Nephron progenitor cell (in vitro differentiated cells): ENCODE results near the gene NTM.

ENCODE experiments used
- DNase-seq: peaks from one replicate; pipeline ENCODE4 v3.0.0; 2021
- H3K27ac Mint-ChIP-seq: 2 replicates; pipeline ENCODE4 v1.8.0; 2021; ENCODE audit warnings: mild to moderate bottlenecking, moderate library complexity, mixed read lengths
- H3K27me3 Mint-ChIP-seq: 2 replicates; pipeline ENCODE4 v1.8.0; 2021; ENCODE audit warnings: mild to moderate bottlenecking, low read depth, mixed read lengths; ENCODE audit not compliant: poor library complexity
- H3K36me3 Mint-ChIP-seq: 2 replicates; pipeline ENCODE4 v1.8.0; 2021; ENCODE audit warnings: low read depth, mixed read lengths
- H3K4me1 Mint-ChIP-seq: 2 replicates; pipeline ENCODE4 v1.8.0; 2021; ENCODE audit warnings: mixed read lengths
- H3K4me3 Mint-ChIP-seq: 2 replicates; pipeline ENCODE4 v1.8.0; 2021; ENCODE audit warnings: mild to moderate bottlenecking, moderate library complexity, mixed read lengths
- H3K9me3 Mint-ChIP-seq: 2 replicates; pipeline ENCODE4 v1.8.0; 2021; ENCODE audit warnings: mild to moderate bottlenecking, moderate library complexity, mixed read lengths
- CTCF ChIP-seq: fragments of 200-600 bp; sonication (generic); IDR thresholded peaks from 2 replicates; pipeline ENCODE4 v1.5.0; 2021; ENCODE audit warnings: antibody characterized with exemption

Gene NTM

GRCh38 chr11:131375421-131375820 lies 5.0 kb downstream of the NTM start:
- Mint-ChIP-seq H3K27ac (no peak overlapping the region), H3K4me3 (no peak overlapping the region), H3K9me3 (no peaks in the 10 kb centered on the region), H3K36me3 (no peaks in the 10 kb centered on the region), H3K27me3 (peaks cover 12% of the 10 kb centered on the region), H3K4me1 (peaks cover 31% of the 10 kb centered on the region)
- TF ChIP-seq CTCF, result no peak
- no peak for DNase-seq

GRCh38 chr11:131375915-131376314 lies 5.5 kb downstream of the NTM start:
- peaks cover 12% of the 10 kb centered on the region for H3K27me3 Mint-ChIP-seq
- DNase-seq, result no peak
- no peak overlapping the region for H3K4me3 Mint-ChIP-seq
- H3K27ac Mint-ChIP-seq, result no peak overlapping the region
- no peaks in the 10 kb centered on the region for H3K36me3 Mint-ChIP-seq
- H3K4me1 Mint-ChIP-seq, result peaks cover 31% of the 10 kb centered on the region
- no peaks in the 10 kb centered on the region for H3K9me3 Mint-ChIP-seq
- no peak for TF ChIP-seq CTCF

GRCh38 chr11:131378931-131379330 lies 8.5 kb downstream of the NTM start:
- Mint-ChIP-seq H3K36me3 (no peaks in the 10 kb centered on the region), H3K4me3 (no peak overlapping the region), H3K9me3 (no peaks in the 10 kb centered on the region), H3K27ac (no peak overlapping the region), H3K4me1 (peaks cover 25% of the 10 kb centered on the region), H3K27me3 (peaks cover 12% of the 10 kb centered on the region)
- no peak for DNase-seq
- no peak for TF ChIP-seq CTCF

GRCh38 chr11:131385763-131386390 lies 15.5 kb downstream of the NTM start:
- H3K4me1 Mint-ChIP-seq, result no peaks in the 10 kb centered on the region
- TF ChIP-seq CTCF, result no peak
- H3K36me3 Mint-ChIP-seq, result no peaks in the 10 kb centered on the region
- peaks cover 6% of the 10 kb centered on the region for H3K27me3 Mint-ChIP-seq
- H3K4me3 Mint-ChIP-seq, result no peak overlapping the region
- no peaks in the 10 kb centered on the region for H3K9me3 Mint-ChIP-seq
- DNase-seq, result no peak
- no peak overlapping the region for H3K27ac Mint-ChIP-seq

- Mint-ChIP-seq H3K4me3 (no peak overlapping the region), H3K9me3 (no peaks in the 10 kb centered on the region), H3K4me1 (no peaks in the 10 kb centered on the region), H3K27ac (no peak overlapping the region), H3K27me3 (peaks cover 6% of the 10 kb centered on the region), H3K36me3 (no peaks in the 10 kb centered on the region)
- no peak for DNase-seq
- TF ChIP-seq CTCF, result no peak
Observed at GRCh38 chr11:131386408-131386807, 16.0 kb downstream of the NTM start.

- peaks cover 6% of the 10 kb centered on the region for H3K27me3 Mint-ChIP-seq
- no peak overlapping the region for H3K27ac Mint-ChIP-seq
- no peaks in the 10 kb centered on the region for H3K9me3 Mint-ChIP-seq
- H3K4me1 Mint-ChIP-seq, result no peaks in the 10 kb centered on the region
- no peak for DNase-seq
- no peak for TF ChIP-seq CTCF
- H3K36me3 Mint-ChIP-seq, result no peaks in the 10 kb centered on the region
- H3K4me3 Mint-ChIP-seq, result no peak overlapping the region
Observed at GRCh38 chr11:131388030-131388429, 17.6 kb downstream of the NTM start.
